Brain microvascular endothelial cell (primary cell): Measurements from ENCODE around the gene DENND2A.

ENCODE experiments used
- DNase-seq: peaks from one replicate; pipeline ENCODE4 v3.0.0-alpha.2; 2020
- H3K27ac ChIP-seq: fragments of 250-450 bp; sonication (Bioruptor Pico); 2 replicates; pipeline ENCODE4 v1.5.1; 2020; ENCODE audit warnings: mild to moderate bottlenecking, moderate library complexity
- H3K27me3 ChIP-seq: fragments of 250-450 bp; sonication (Bioruptor Pico); replicated peaks from 2 replicates; pipeline ENCODE4 v1.5.1; 2020; ENCODE audit warnings: mild to moderate bottlenecking
- H3K36me3 ChIP-seq: fragments of 250-450 bp; sonication (Bioruptor Pico); replicated peaks from 2 replicates; pipeline ENCODE4 v1.5.1; 2020; ENCODE audit warnings: mild to moderate bottlenecking
- H3K4me3 ChIP-seq: 2 replicates; pipeline ENCODE4 v1.5.1; 2011; ENCODE audit warnings: low read depth, mild to moderate bottlenecking, control low read depth, low read length, moderate library complexity
- in situ Hi-C: cut with HindIII; loops from 2 replicates; pipeline ENCODE4 v1.10.0; 2017; ENCODE audit warnings: low sequenced_read_pairs, low pct_ligation_motif_present
- TF ChIP-seq, protein P1 (sequence below): IDR thresholded peaks from 2 replicates; pipeline ENCODE4 v1.5.1; 2011; ENCODE audit warnings: low read depth, mild to moderate bottlenecking, moderate library complexity, low read length, control low read depth, inconsistent platforms; ENCODE audit errors: missing control alignments

DENND2A gene

DNA sequence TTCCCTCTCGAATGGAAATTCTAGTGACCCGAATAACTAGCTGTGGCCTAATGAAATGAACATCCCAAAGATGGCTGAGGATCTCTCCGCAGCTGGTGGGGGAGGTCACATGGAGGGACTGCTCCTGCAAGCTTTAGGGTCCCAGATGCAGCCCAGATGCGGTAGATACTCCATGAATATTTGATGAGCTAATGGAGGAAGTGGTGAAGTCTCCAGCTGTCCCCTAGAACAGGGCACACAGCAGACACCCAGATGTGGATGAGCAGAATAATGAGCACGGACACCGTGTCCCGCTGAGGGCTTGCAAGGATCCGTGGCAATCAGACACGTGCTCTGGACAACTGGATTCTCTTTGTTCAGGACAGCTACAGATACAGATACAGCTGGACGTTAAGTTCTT is 59.2 kb downstream of the DENND2A start:
- no peak for DNase-seq
- no peaks in the 10 kb centered on the region for H3K36me3 ChIP-seq
- H3K27ac ChIP-seq: no peak overlapping the region
- in situ Hi-C loops: no loop called here
- H3K27me3 ChIP-seq: no peaks in the 10 kb centered on the region
- no peak overlapping the region for H3K4me3 ChIP-seq
- TF ChIP-seq, protein P1, sequence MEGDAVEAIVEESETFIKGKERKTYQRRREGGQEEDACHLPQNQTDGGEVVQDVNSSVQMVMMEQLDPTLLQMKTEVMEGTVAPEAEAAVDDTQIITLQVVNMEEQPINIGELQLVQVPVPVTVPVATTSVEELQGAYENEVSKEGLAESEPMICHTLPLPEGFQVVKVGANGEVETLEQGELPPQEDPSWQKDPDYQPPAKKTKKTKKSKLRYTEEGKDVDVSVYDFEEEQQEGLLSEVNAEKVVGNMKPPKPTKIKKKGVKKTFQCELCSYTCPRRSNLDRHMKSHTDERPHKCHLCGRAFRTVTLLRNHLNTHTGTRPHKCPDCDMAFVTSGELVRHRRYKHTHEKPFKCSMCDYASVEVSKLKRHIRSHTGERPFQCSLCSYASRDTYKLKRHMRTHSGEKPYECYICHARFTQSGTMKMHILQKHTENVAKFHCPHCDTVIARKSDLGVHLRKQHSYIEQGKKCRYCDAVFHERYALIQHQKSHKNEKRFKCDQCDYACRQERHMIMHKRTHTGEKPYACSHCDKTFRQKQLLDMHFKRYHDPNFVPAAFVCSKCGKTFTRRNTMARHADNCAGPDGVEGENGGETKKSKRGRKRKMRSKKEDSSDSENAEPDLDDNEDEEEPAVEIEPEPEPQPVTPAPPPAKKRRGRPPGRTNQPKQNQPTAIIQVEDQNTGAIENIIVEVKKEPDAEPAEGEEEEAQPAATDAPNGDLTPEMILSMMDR: no peak

DNA sequence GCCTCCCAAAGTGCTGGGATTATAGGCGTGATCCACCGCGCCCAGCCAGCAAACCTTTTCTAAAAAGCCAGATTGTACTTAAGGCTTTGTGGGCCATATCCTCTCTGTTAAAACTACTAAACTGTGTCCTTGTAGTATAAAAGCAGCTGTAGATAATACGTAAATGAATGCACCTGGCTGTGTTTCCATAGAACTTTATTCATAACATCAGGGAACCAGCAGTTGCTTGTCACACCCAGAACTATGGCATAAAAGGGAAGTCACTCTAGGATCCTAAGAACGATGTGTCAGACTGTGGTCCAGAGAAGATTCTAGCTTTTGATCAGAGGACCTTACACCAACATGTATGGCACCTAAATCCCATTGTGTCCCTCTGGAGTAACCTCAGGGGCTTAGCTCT is 63.0 kb downstream of the DENND2A start:
- TF ChIP-seq, protein P1: no peak
- Histone ChIP-seq H3K27ac (no peak overlapping the region), H3K4me3 (no peak overlapping the region), H3K36me3 (no peaks in the 10 kb centered on the region), H3K27me3 (no peaks in the 10 kb centered on the region)
- in situ Hi-C loops: no loop called here
- DNase-seq: no peak

DNA sequence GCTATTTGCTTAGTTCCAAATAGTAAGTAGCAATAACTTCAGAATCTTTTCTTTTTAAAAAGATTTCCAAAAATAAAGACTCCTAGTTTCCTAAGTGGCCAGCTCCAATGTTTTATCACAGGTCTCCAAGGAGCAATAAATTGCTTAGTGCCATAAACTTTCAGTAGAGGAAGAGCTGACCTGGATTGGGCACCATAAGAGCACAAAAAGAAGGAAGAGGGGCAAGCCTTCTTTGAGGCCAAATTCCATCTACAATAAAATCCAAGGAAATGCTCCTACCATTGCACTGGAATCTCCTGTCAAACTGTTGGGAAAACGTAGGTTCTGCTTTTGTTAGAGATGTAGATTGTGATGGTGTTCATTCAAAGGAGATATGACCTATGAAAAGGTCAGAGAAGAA is 64.0 kb downstream of the DENND2A start:
- no peak overlapping the region for H3K27ac ChIP-seq
- DNase-seq: no peak
- in situ Hi-C loops: no loop called here
- no peaks in the 10 kb centered on the region for H3K27me3 ChIP-seq
- no peaks in the 10 kb centered on the region for H3K36me3 ChIP-seq
- H3K4me3 ChIP-seq: no peak overlapping the region
- TF ChIP-seq, protein P1: no peak

DNA sequence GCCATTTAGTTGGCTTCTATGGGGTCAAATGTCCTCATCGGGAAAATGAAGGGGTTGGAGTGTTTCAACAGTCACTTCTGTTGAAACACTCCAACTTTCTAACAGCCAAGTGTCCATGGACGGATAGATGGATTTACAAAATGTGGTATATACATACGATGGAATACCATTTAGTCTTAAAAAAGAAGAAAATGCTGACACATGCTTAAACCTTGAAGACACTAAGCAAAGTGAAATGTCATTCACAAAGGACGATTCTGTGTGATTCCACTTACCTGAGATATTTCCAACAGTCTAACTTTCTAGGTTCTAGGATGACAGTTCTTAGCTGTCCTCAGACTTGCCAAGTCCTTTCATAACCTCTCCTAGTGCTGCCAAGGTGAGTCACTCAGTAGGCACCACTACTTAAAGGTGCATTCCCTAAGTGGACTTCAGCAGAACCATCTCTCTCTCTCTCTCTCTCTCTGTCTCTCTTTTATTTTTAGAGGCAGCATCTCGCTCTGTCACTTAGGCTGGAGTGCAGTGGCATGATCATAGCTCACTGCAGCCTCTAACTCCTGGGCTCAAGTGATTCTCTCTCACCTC is 69.0 kb downstream of the DENND2A start:
- H3K27me3 ChIP-seq: no peaks in the 10 kb centered on the region
- in situ Hi-C loops: no loop called here
- H3K4me3 ChIP-seq: no peak overlapping the region
- H3K27ac ChIP-seq: no peak overlapping the region
- H3K36me3 ChIP-seq: no peaks in the 10 kb centered on the region
- TF ChIP-seq, protein P1: no peak
- no peak for DNase-seq

DNA sequence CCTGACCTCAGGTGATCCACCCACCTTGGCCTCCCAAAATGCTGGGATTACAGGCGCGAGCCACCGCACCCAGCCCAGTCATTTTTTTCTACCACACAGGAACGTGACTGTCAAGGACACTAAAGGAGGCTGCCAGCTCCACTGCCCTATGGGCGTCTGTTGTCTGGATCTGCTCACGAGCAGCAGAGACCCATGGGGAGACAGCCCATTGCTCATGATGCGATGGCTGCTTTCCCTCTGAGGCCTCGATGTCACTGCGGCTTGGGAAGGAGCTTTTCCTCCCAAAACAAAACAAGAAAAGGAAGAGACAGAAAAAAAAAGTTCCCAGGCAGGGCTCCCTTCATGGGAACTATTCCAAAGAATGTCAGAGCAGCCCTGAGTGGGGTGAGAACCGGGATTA is 70.5 kb downstream of the DENND2A start:
- Histone ChIP-seq H3K27ac (no peak overlapping the region), H3K36me3 (no peaks in the 10 kb centered on the region), H3K27me3 (no peaks in the 10 kb centered on the region), H3K4me3 (no peak overlapping the region)
- in situ Hi-C loops: no loop called here
- peak; percentile 4 for DNase-seq
- TF ChIP-seq, protein P1: no peak
